Muscle layer of duodenum (tissue), 2 donors: ENCODE data around the gene HCRT.

ENCODE experiments used
- H3K27ac ChIP-seq: one replicate; pipeline ENCODE4 v1.7.0; 2013; ENCODE audit warnings: mild to moderate bottlenecking, low read length
- H3K27me3 ChIP-seq: one replicate; pipeline ENCODE4 v1.7.0; 2013; ENCODE audit warnings: low read depth, mild to moderate bottlenecking, control low read depth, low read length
- H3K36me3 ChIP-seq, 2 donors: one replicate each; pipeline ENCODE4 v1.7.0; 2013; ENCODE audit warnings: low read length in 2 of 2, control low read depth in 1 of 2, mild to moderate bottlenecking in 1 of 2; ENCODE audit not compliant: insufficient read depth in 2 of 2, control insufficient read depth in 1 of 2
- H3K4me1 ChIP-seq, 2 donors: one replicate each; pipeline ENCODE4 v1.7.0; 2013; ENCODE audit warnings: low read length in 2 of 2, mild to moderate bottlenecking in 2 of 2, control low read depth in 1 of 2, moderate library complexity in 1 of 2; ENCODE audit not compliant: insufficient read depth in 2 of 2, control insufficient read depth in 1 of 2
- H3K4me3 ChIP-seq, 2 donors: one replicate each; pipeline ENCODE4 v1.7.0; 2013; ENCODE audit warnings: low read length in 2 of 2, low read depth in 1 of 2, mild to moderate bottlenecking in 1 of 2
- H3K9me3 ChIP-seq, 2 donors: one replicate each; pipeline ENCODE4 v1.7.0; 2013; ENCODE audit warnings: low read length in 2 of 2, control low read depth in 1 of 2, mild to moderate bottlenecking in 1 of 2; ENCODE audit not compliant: control insufficient read depth in 1 of 2
- donor health status: healthy.

The HCRT gene

DNA sequence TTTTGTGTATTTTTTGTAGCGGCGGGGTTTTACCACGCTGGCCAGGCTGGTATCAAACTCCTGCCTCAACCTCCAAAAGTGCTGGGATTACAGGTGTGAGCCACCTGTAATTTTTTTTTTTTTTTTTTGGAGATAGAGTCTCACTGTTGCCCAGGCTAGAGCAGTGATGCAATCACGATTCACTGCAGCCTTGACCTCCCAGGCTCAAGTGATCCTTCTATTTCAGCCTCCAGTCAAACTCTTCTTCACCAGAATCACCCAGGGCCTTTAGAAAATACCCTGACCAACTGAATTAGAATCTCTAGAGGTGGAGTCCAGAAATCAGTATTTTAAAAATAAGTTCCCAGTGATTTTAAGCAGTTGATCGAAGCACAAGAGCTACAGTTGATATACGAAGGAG is 50.1 kb downstream of the HCRT start:
- Histone ChIP-seq H3K4me3 (no peak overlapping the region), H3K27me3 (no peaks in the 10 kb centered on the region), H3K9me3 (no peaks in the 10 kb centered on the region), H3K36me3 (peaks cover 4 to 8% of the 10 kb centered on the region in 2 donors), H3K27ac (peak overlapping the region; percentile 66), H3K4me1 (peaks cover 35 to 55% of the 10 kb centered on the region in 2 donors)
